GM23338 (cell line): ENCODE results near the gene PANK4. TPM values are rescaled to one million over a fixed set of nuclear protein-coding genes. Genes with fewer than 3 reads are reported as not detected.

Source experiments
- ATAC-seq: fragments of 200-7000 bp; cut with Tn5 transposase; 3 replicates; pipeline ENCODE4 v1.9.1; 2020
- DNase-seq: peaks from one replicate; pipeline ENCODE4 v3.0.0-alpha.2; 2015; ENCODE audit warnings: low spot score
- H2AFZ ChIP-seq: fragments of 200-600 bp; sonication (generic); 2 replicates; pipeline ENCODE4 v1.8.0; 2016; ENCODE audit warnings: antibody characterized with exemption, mild to moderate bottlenecking, moderate library complexity
- H3F3A ChIP-seq: fragments of 200-600 bp; sonication (generic); replicated peaks from 2 replicates; pipeline ENCODE4 v1.8.0; 2017; ENCODE audit warnings: antibody characterized with exemption, mixed run types, low read depth
- H3K27ac ChIP-seq: fragments of 200-600 bp; sonication (generic); 2 replicates; pipeline ENCODE4 v1.6.1; 2016; ENCODE audit warnings: low read depth
- H3K27me3 ChIP-seq: fragments of 200-600 bp; sonication (generic); 2 replicates; pipeline ENCODE4 v1.8.0; 2016; ENCODE audit warnings: mild to moderate bottlenecking, mixed run types, moderate library complexity; ENCODE audit not compliant: insufficient read depth
- H3K36me3 ChIP-seq: fragments of 200-600 bp; sonication (generic); 2 replicates; pipeline ENCODE4 v1.8.0; 2016; ENCODE audit warnings: mild to moderate bottlenecking; ENCODE audit not compliant: insufficient read depth
- H3K4me1 ChIP-seq: fragments of 200-600 bp; sonication (generic); 2 replicates; pipeline ENCODE4 v1.8.0; 2016; ENCODE audit warnings: mild to moderate bottlenecking, moderate library complexity; ENCODE audit not compliant: insufficient read depth
- H3K4me2 ChIP-seq: fragments of 200-600 bp; sonication (generic); 2 replicates; pipeline ENCODE4 v1.7.1; 2017; ENCODE audit warnings: mixed run types
- H3K4me3 ChIP-seq: fragments of 200-600 bp; sonication (generic); 2 replicates; pipeline ENCODE4 v1.6.1; 2016; ENCODE audit warnings: mixed run types
- H3K79me2 ChIP-seq: fragments of 200-600 bp; sonication (generic); replicated peaks from 2 replicates; pipeline ENCODE4 v1.8.0; 2017; ENCODE audit warnings: mild to moderate bottlenecking; ENCODE audit not compliant: insufficient read depth
- H3K9me2 ChIP-seq: fragments of 200-600 bp; sonication (generic); 2 replicates; pipeline ENCODE4 v1.8.0; 2017; ENCODE audit not compliant: insufficient read depth
- H4K20me1 ChIP-seq: fragments of 200-600 bp; sonication (generic); replicated peaks from 2 replicates; pipeline ENCODE4 v1.8.0; 2017; ENCODE audit warnings: mild to moderate bottlenecking; ENCODE audit not compliant: insufficient read depth
- H3K27ac Mint-ChIP-seq: 2 replicates; pipeline ENCODE4 v1.8.0; 2020; ENCODE audit warnings: inconsistent platforms, mild to moderate bottlenecking, moderate library complexity, mixed read lengths
- H3K27me3 Mint-ChIP-seq: 3 replicates; pipeline ENCODE4 v1.8.0; 2022; ENCODE audit warnings: low read depth, mild to moderate bottlenecking, moderate library complexity, mixed read lengths, inconsistent platforms; ENCODE audit not compliant: insufficient read depth, poor library complexity
- H3K36me3 Mint-ChIP-seq: 3 replicates; pipeline ENCODE4 v1.8.0; 2021; ENCODE audit warnings: low read depth, mild to moderate bottlenecking, inconsistent platforms, moderate library complexity, mixed read lengths
- H3K4me1 Mint-ChIP-seq: 3 replicates; pipeline ENCODE4 v1.8.0; 2020; ENCODE audit warnings: mild to moderate bottlenecking, inconsistent platforms, mixed read lengths
- H3K4me3 Mint-ChIP-seq: 3 replicates; pipeline ENCODE4 v1.8.0; 2021; ENCODE audit warnings: moderate library complexity, mild to moderate bottlenecking, inconsistent platforms, mixed read lengths
- H3K9me3 Mint-ChIP-seq: 3 replicates; pipeline ENCODE4 v1.8.0; 2020; ENCODE audit warnings: moderate library complexity, mild to moderate bottlenecking, inconsistent platforms, mixed read lengths
- CTCF ChIP-seq, 2 experiments: fragments of 200-600 bp in 1 of 2; sonication (generic) in 1 of 2; conservative IDR thresholded peaks; 2 replicates each; pipeline versions ENCODE4 v1.5.1 to v1.6.1; 2016 to 2017; ENCODE audit warnings: antibody characterized with exemption in 2 of 2, low read depth in 2 of 2, mild to moderate bottlenecking in 2 of 2, moderate library complexity in 1 of 2
- ETS1 ChIP-seq: IDR thresholded peaks from 2 replicates; pipeline ENCODE4 v1.6.1; 2016; ENCODE audit warnings: antibody characterized with exemption
- EZH2 ChIP-seq: fragments of 200-600 bp; sonication (generic); IDR thresholded peaks from one replicate; pipeline ENCODE4 v1.8.0; 2017; ENCODE audit warnings: antibody characterized with exemption, mild to moderate bottlenecking, low read depth; ENCODE audit not compliant: unreplicated experiment
- JUNB ChIP-seq: IDR thresholded peaks from one replicate; pipeline ENCODE4 v1.6.1; 2016; ENCODE audit warnings: antibody characterized with exemption; ENCODE audit not compliant: unreplicated experiment
- NANOG ChIP-seq: IDR thresholded peaks from 2 replicates; pipeline ENCODE4 v1.6.1; 2016; ENCODE audit warnings: antibody characterized with exemption, borderline replicate concordance
- POLR2AphosphoS5 ChIP-seq: IDR thresholded peaks from 2 replicates; pipeline ENCODE4 v1.6.1; 2016; ENCODE audit warnings: antibody characterized with exemption, low read depth
- REST ChIP-seq: IDR thresholded peaks from one replicate; pipeline ENCODE4 v1.6.1; 2018; ENCODE audit warnings: antibody characterized with exemption; ENCODE audit not compliant: unreplicated experiment
- ZNF114 ChIP-seq: fragments of 250-450 bp; sonication (Bioruptor Pico); IDR thresholded peaks from 2 replicates; pipeline ENCODE4 v1.5.0; 2020; ENCODE audit warnings: mild to moderate bottlenecking, moderate library complexity
- ZNF331 ChIP-seq: fragments of 250-450 bp; sonication (Bioruptor Pico); IDR thresholded peaks from 2 replicates; pipeline ENCODE4 v1.5.0; 2020; ENCODE audit warnings: low read depth, mild to moderate bottlenecking, moderate library complexity
- ZNF462 ChIP-seq: fragments of 250-450 bp; sonication (Bioruptor Pico); IDR thresholded peaks from 2 replicates; pipeline ENCODE4 v1.5.0; 2020; ENCODE audit warnings: mild to moderate bottlenecking, moderate library complexity
- polyA plus RNA-seq: library from polyadenylated mRNA; unstranded; fragments of >200 nt; fragmentation: Nextera tagmentation; extraction: Ambion mirVana; gene quantifications from 2 replicates; pipeline ENCODE4 v1.2.1, GENCODE V29; 2016
- total RNA-seq: library from RNA; depleted of rRNA; stranded (reverse); fragments of >200 nt; shearing (Covaris generic); gene quantifications from 2 replicates; pipeline ENCODE4 v1.2.3, GENCODE V29; 2014

The PANK4 gene
- total and polyA plus RNA-seq, 2 experiments from 2014 or later = 25.8 to 43.7 TPM

GRCh38 chr1:2472109-2472508 lies 54.3 kb downstream of the PANK4 start:
- no peaks in the 10 kb centered on the region for H3K36me3 ChIP-seq
- no peaks in the 10 kb centered on the region for H3K79me2 ChIP-seq
- Mint-ChIP-seq H3K36me3 (no peaks in the 10 kb centered on the region), H3K27me3 (peaks cover 8% of the 10 kb centered on the region), H3K4me1 (no peaks in the 10 kb centered on the region), H3K4me3 (no peak overlapping the region), H3K27ac (no peak overlapping the region), H3K9me3 (no peaks in the 10 kb centered on the region)
- no peaks in the 10 kb centered on the region for H3K4me1 ChIP-seq
- no peak for ATAC-seq
- H3K27ac ChIP-seq = no peak overlapping the region
- H3K4me2 ChIP-seq = no peak overlapping the region
- no peaks in the 10 kb centered on the region for H3K27me3 ChIP-seq
- H4K20me1 ChIP-seq = no peaks in the 10 kb centered on the region
- no peak overlapping the region for H2AFZ ChIP-seq
- H3K4me3 ChIP-seq = no peak overlapping the region
- DNase-seq = no peak
- no peak for TF ChIP-seq ZNF114 (CRISPR knock-in tag)
- no peak for TF ChIP-seq NANOG
- H3F3A ChIP-seq = no peaks in the 10 kb centered on the region
- H3K9me2 ChIP-seq = no peaks in the 10 kb centered on the region

GRCh38 chr1:2471587-2472001 lies 54.8 kb downstream of the PANK4 start:
- no peaks in the 10 kb centered on the region for H3K4me1 ChIP-seq
- Mint-ChIP-seq H3K4me1 (no peaks in the 10 kb centered on the region), H3K4me3 (no peak overlapping the region), H3K36me3 (no peaks in the 10 kb centered on the region), H3K27me3 (peaks cover 8% of the 10 kb centered on the region), H3K27ac (no peak overlapping the region), H3K9me3 (no peaks in the 10 kb centered on the region)
- ATAC-seq (no peak), DNase-seq (no peak)
- H3F3A ChIP-seq = no peaks in the 10 kb centered on the region
- H3K4me3 ChIP-seq = no peak overlapping the region
- no peaks in the 10 kb centered on the region for H3K27me3 ChIP-seq
- H3K4me2 ChIP-seq = no peak overlapping the region
- H3K9me2 ChIP-seq = no peaks in the 10 kb centered on the region
- no peaks in the 10 kb centered on the region for H3K36me3 ChIP-seq
- no peak overlapping the region for H2AFZ ChIP-seq
- H4K20me1 ChIP-seq = no peaks in the 10 kb centered on the region
- H3K27ac ChIP-seq = no peak overlapping the region
- H3K79me2 ChIP-seq = no peaks in the 10 kb centered on the region
- TF ChIP-seq ZNF462 = no peak
- no peak for TF ChIP-seq ETS1
- no peak for TF ChIP-seq CTCF (conservative IDR thresholded peaks at IDR 0.05; ENCODE audit: low read depth in 2 of 2)
- TF ChIP-seq ZNF331 = no peak
- no peak for TF ChIP-seq EZH2
- TF ChIP-seq NANOG = no peak
- TF ChIP-seq REST = no peak
- no peak for TF ChIP-seq JUNB
- no peak for TF ChIP-seq POLR2AphosphoS5
